ENCODE results near the gene KCTD21. TPM values are rescaled to one million over a fixed set of nuclear protein-coding genes. Genes with fewer than 3 reads are reported as not detected.

The KCTD21 gene
- total RNA-seq, 1 donor from 2014 or later, result 4.4 TPM

DNA sequence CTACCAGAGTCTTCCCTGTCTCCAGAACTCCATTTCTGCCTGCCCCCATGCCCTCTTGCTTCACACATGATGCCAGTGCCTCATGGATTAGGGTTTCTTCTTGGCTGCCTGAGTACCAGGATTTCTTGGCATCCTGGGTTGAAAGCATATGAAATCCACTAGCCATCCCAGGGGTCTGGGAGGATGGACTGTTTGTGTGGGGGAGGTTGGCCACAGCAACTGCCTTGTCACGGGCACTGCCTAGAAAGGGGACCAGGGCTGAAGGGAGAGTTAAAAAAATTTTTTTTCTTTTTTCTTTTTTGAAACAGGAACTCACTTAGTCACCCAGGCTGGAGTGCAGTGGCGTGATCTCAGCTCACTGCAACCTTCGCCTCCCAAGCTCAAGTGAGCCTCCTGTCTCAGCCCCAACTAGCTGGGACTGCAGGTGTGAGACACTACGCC, 4.5 kb upstream of the KCTD21 start:
- DNase-seq (ENCODE audit: low read depth), result no peak
- TF ChIP-seq, protein P1, sequence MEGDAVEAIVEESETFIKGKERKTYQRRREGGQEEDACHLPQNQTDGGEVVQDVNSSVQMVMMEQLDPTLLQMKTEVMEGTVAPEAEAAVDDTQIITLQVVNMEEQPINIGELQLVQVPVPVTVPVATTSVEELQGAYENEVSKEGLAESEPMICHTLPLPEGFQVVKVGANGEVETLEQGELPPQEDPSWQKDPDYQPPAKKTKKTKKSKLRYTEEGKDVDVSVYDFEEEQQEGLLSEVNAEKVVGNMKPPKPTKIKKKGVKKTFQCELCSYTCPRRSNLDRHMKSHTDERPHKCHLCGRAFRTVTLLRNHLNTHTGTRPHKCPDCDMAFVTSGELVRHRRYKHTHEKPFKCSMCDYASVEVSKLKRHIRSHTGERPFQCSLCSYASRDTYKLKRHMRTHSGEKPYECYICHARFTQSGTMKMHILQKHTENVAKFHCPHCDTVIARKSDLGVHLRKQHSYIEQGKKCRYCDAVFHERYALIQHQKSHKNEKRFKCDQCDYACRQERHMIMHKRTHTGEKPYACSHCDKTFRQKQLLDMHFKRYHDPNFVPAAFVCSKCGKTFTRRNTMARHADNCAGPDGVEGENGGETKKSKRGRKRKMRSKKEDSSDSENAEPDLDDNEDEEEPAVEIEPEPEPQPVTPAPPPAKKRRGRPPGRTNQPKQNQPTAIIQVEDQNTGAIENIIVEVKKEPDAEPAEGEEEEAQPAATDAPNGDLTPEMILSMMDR (conservative IDR thresholded peaks at IDR 0.05; ENCODE audit: low read depth, low read length), result no peak

DNA sequence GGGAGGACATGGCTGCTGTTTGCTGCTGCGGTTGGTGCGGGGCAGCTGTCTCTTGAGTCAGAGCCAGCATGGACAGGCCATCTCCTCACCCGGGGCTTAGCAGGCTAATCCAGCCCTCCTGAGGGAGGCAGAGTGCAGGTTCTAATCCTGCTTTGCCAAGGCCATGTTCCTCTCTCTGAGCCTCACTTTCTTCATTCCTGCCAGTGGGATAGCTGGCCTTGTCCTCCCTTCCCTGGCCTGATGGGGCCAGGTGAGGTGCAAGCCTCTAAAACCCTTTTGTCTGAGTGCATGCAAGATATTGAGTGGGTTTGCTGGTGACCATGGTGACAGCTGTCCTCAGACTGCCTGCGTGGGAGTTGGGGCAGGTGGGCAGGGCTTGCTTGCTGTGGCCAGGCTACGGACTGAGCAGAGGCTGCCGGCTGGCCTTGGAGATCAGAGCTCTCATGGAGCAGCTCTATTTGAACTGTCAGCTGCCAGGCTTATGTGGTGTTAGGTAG, 3.8 kb upstream of the KCTD21 start:
- TF ChIP-seq, protein P1 (conservative IDR thresholded peaks at IDR 0.05; ENCODE audit: low read depth, low read length), result no peak

More for the DNA sequence above, 4.5 kb upstream of the KCTD21 start:
- H3K4me3 ChIP-seq (ENCODE audit: low read depth, low read length), result no peak overlapping the region

DNA sequence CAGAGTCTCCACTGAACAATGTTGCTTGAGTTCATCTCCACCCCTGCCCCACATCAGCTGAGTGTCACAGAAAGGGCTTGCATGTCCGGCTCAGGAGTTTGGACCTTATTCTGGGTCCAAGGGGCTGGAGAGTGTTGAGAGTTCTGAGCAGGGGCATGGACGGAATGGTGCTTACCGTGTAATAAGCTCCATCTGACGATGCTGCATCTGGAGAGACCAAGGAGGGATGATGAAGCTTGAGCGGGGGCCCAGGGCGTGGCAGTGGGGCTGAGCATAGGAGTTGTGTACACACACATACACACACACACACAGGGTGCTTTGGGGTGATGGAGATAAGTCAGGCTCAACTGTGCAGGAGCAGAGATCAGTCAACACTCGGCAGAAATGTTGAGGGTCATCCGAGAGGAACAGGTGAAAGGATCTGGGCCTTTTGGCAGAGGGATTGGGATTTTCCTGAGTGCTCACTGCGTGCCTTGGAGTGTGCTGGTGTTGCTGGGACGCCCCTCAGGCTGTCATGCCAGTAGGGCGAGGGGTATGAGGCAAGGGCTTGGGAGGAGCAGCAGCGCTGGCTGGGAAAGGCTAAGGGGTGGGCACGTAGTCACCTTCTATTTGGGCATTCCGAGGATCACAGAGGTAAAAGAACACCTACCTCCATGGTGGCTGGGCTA, 2.6 kb upstream of the KCTD21 start:
- DNase-seq (ENCODE audit: low read depth), result no peak
- no peak overlapping the region for H3K4me3 ChIP-seq (ENCODE audit: low read depth, low read length)
- TF ChIP-seq, protein P1 (conservative IDR thresholded peaks at IDR 0.05; ENCODE audit: low read depth, low read length), result no peak

More for the DNA sequence above, 3.8 kb upstream of the KCTD21 start:
- no peak for DNase-seq (ENCODE audit: low read depth)
- H3K4me3 ChIP-seq (ENCODE audit: low read depth, low read length), result no peak overlapping the region

DNA sequence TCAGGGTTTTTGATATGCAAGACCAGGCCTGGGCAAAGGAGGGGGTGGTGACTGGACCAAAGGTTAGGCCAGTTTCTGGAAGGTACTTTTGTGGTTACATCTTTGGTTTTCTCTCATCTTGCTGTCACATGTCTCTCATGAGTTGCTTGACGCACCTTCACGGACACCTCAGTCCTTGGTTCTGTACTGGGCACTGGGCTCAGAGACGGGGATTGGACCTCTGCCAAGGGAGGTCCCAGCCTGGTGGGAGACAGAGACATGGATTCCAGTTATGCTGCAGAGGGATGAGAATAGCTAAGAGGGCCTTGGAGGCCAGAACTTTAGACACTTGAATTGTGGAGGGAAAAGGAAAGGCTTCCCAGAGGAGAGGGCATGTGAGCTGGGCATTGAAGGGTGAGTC, 1.9 kb upstream of the KCTD21 start:
- no peak for DNase-seq (ENCODE audit: low read depth)
- H3K4me3 ChIP-seq (ENCODE audit: low read depth, low read length), result no peak overlapping the region
- TF ChIP-seq, protein P1 (conservative IDR thresholded peaks at IDR 0.05; ENCODE audit: low read depth, low read length), result no peak

DNA sequence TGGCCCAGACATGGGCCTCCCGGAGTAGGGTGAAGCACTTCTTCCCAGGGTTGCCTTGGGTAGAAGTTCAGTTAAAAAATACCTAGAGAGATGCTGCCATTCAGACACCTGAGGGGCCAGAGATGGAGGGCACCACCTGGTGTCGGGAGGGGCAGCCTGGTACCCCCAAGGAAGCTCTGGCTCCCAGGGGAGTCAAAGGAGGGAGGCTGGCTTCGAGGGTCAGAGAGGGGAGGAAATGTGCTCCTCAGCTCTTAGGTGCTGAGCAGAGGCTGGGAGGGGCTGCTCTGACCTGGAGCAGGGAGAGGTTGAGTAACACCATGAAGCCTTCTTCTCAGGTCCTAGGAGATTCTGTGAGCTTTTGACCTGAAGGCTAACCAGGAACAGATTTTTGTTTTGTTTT, 1.4 kb upstream of the KCTD21 start:
- H3K4me3 ChIP-seq (ENCODE audit: low read depth, low read length), result peak overlapping the region; percentile 80
- DNase-seq (ENCODE audit: low read depth), result no peak
- TF ChIP-seq, protein P1 (conservative IDR thresholded peaks at IDR 0.05; ENCODE audit: low read depth, low read length), result no peak

DNA sequence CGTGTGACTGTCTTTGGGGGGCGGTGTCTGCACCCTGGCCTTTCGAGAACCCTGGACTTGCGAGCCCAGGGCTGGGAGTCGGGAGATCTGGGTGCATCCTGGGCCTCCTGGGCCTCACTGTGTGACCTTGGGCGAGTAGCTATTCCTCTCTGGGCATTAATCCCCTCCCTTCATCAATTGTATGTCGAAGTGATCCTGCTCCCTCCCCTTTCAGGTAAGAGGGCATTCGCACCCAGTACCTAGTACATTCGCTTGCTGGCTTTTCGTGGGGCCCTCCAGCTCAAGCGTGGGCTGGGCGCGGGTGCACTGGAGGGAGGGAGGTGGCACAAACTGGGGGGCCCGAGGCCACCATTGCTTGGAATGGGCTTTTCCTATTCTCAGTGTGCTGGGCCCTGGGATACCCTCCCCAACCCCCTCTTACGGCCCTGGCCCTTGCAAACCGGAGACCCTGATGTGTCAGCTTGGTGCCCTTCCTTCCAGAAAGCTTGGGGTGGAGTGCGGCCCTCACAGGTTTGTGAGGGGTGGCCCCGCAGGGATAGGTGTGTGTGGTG, 823 bp upstream of the KCTD21 start:
- H3K4me3 ChIP-seq (ENCODE audit: low read depth, low read length), result peak overlapping the region; percentile 80
- TF ChIP-seq, protein P1 (conservative IDR thresholded peaks at IDR 0.05; ENCODE audit: low read depth, low read length), result no peak
- no peak for DNase-seq (ENCODE audit: low read depth)

Measured in epithelial cell of proximal tubule (primary cell).